ENCODE measurements around the gene NME9.

Gene NME9

DNA sequence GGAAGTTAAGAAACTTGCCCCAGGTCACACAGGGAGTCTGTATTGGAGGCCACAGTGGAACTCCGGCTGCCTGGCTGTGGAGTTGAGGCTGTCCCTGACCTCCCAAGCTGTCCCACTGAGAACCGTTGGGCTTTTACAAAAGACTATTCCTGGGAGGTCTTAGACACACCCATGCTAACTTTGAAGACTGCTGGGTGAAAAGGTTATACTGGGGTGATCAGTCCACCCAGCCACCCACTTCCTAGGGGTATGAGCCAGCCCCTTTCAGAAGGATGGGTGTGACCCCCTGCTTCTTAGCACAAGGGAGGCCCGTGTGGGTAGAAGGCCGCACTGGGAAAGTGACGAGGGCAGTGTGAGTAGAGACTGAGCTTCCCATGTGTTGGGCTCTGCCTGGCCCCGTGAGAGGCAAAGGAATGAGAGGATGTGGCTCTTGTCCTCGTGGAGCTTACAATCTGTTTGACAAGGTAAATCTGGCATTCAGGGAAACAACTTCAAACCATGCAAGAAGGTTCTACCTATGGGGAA is 37.7 kb upstream of the NME9 start (continued):
- TF ChIP-seq, protein P1, sequence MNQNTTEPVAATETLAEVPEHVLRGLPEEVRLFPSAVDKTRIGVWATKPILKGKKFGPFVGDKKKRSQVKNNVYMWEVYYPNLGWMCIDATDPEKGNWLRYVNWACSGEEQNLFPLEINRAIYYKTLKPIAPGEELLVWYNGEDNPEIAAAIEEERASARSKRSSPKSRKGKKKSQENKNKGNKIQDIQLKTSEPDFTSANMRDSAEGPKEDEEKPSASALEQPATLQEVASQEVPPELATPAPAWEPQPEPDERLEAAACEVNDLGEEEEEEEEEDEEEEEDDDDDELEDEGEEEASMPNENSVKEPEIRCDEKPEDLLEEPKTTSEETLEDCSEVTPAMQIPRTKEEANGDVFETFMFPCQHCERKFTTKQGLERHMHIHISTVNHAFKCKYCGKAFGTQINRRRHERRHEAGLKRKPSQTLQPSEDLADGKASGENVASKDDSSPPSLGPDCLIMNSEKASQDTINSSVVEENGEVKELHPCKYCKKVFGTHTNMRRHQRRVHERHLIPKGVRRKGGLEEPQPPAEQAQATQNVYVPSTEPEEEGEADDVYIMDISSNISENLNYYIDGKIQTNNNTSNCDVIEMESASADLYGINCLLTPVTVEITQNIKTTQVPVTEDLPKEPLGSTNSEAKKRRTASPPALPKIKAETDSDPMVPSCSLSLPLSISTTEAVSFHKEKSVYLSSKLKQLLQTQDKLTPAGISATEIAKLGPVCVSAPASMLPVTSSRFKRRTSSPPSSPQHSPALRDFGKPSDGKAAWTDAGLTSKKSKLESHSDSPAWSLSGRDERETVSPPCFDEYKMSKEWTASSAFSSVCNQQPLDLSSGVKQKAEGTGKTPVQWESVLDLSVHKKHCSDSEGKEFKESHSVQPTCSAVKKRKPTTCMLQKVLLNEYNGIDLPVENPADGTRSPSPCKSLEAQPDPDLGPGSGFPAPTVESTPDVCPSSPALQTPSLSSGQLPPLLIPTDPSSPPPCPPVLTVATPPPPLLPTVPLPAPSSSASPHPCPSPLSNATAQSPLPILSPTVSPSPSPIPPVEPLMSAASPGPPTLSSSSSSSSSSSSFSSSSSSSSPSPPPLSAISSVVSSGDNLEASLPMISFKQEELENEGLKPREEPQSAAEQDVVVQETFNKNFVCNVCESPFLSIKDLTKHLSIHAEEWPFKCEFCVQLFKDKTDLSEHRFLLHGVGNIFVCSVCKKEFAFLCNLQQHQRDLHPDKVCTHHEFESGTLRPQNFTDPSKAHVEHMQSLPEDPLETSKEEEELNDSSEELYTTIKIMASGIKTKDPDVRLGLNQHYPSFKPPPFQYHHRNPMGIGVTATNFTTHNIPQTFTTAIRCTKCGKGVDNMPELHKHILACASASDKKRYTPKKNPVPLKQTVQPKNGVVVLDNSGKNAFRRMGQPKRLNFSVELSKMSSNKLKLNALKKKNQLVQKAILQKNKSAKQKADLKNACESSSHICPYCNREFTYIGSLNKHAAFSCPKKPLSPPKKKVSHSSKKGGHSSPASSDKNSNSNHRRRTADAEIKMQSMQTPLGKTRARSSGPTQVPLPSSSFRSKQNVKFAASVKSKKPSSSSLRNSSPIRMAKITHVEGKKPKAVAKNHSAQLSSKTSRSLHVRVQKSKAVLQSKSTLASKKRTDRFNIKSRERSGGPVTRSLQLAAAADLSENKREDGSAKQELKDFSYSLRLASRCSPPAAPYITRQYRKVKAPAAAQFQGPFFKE (tag by site-specific recombination; IDR thresholded peaks at IDR 0.05; ENCODE audit: borderline replicate concordance), result no peak

DNA sequence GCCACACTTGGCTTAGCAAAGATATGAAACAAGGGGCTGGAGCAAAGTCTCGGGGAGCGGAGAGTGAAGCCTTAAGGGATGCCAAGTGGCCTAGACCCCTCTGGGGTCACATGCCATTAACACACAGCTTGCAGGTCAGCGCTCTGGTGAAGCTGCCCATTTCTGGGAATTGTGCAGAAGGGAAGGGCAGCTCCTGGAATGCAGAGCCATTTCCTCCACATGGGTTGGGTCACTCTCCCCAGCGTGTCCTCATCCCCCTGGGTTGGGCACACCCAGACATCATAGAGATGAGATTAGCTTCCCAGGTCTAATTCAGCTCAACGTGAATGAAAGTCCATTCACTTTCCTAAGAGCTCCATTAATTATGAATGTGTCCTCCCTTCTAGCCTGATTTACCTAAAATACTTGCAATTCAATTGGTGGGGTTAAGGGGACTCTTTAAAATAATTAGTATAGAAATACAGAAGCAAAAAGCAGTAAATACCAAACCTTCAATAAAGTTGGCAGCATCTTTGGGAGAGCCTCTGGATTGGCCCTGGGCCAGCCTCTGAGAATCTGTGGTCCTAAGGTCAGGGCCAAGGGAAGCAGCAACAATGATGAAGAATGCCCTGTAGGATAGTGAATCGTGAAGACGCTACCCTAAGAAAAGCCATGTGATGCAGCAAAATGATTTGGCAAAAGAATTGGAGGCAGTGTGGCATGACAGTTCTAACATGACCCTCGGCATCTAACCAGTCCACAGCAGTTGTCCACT is 36.5 kb upstream of the NME9 start:
- H3K9me3 ChIP-seq (ENCODE audit: control insufficient read depth, insufficient read depth, low read depth, low read length), result no peaks in the 10 kb centered on the region
- TF ChIP-seq GLI2 (tag by site-specific recombination; IDR thresholded peaks at IDR 0.05; ENCODE audit: borderline replicate concordance, low read depth) (no peak), ZFP69B (tag by site-specific recombination; IDR thresholded peaks at IDR 0.05) (no peak), ZNF791 (tag by site-specific recombination; IDR thresholded peaks at IDR 0.05) (no peak), ZNF610 (tag by site-specific recombination; IDR thresholded peaks at IDR 0.05; ENCODE audit: borderline replicate concordance) (no peak), ZNF394 (tag by site-specific recombination; IDR thresholded peaks at IDR 0.05; ENCODE audit: borderline replicate concordance) (no peak), GLIS2 (tag by site-specific recombination; IDR thresholded peaks at IDR 0.05) (no peak), KLF8 (tag by site-specific recombination; IDR thresholded peaks at IDR 0.05) (no peak), ZNF677 (tag by site-specific recombination; IDR thresholded peaks at IDR 0.05) (no peak), HOXA7 (CRISPR knock-in tag; IDR thresholded peaks at IDR 0.05; ENCODE audit: borderline replicate concordance) (no peak), ZNF169 (tag by site-specific recombination; IDR thresholded peaks at IDR 0.05) (no peak), ZBTB8A (tag by site-specific recombination; IDR thresholded peaks at IDR 0.05) (no peak), ZNF10 (tag by site-specific recombination; IDR thresholded peaks at IDR 0.05) (no peak)
- TF ChIP-seq, protein P2, sequence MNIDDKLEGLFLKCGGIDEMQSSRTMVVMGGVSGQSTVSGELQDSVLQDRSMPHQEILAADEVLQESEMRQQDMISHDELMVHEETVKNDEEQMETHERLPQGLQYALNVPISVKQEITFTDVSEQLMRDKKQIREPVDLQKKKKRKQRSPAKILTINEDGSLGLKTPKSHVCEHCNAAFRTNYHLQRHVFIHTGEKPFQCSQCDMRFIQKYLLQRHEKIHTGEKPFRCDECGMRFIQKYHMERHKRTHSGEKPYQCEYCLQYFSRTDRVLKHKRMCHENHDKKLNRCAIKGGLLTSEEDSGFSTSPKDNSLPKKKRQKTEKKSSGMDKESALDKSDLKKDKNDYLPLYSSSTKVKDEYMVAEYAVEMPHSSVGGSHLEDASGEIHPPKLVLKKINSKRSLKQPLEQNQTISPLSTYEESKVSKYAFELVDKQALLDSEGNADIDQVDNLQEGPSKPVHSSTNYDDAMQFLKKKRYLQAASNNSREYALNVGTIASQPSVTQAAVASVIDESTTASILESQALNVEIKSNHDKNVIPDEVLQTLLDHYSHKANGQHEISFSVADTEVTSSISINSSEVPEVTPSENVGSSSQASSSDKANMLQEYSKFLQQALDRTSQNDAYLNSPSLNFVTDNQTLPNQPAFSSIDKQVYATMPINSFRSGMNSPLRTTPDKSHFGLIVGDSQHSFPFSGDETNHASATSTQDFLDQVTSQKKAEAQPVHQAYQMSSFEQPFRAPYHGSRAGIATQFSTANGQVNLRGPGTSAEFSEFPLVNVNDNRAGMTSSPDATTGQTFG (tag by site-specific recombination; IDR thresholded peaks at IDR 0.05; ENCODE audit: borderline replicate concordance), result no peak
- TF ChIP-seq, protein P3, sequence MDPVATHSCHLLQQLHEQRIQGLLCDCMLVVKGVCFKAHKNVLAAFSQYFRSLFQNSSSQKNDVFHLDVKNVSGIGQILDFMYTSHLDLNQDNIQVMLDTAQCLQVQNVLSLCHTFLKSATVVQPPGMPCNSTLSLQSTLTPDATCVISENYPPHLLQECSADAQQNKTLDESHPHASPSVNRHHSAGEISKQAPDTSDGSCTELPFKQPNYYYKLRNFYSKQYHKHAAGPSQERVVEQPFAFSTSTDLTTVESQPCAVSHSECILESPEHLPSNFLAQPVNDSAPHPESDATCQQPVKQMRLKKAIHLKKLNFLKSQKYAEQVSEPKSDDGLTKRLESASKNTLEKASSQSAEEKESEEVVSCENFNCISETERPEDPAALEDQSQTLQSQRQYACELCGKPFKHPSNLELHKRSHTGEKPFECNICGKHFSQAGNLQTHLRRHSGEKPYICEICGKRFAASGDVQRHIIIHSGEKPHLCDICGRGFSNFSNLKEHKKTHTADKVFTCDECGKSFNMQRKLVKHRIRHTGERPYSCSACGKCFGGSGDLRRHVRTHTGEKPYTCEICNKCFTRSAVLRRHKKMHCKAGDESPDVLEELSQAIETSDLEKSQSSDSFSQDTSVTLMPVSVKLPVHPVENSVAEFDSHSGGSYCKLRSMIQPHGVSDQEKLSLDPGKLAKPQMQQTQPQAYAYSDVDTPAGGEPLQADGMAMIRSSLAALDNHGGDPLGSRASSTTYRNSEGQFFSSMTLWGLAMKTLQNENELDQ (tag by site-specific recombination; IDR thresholded peaks at IDR 0.05; ENCODE audit: low read depth), result no peak
- TF ChIP-seq, protein P4, sequence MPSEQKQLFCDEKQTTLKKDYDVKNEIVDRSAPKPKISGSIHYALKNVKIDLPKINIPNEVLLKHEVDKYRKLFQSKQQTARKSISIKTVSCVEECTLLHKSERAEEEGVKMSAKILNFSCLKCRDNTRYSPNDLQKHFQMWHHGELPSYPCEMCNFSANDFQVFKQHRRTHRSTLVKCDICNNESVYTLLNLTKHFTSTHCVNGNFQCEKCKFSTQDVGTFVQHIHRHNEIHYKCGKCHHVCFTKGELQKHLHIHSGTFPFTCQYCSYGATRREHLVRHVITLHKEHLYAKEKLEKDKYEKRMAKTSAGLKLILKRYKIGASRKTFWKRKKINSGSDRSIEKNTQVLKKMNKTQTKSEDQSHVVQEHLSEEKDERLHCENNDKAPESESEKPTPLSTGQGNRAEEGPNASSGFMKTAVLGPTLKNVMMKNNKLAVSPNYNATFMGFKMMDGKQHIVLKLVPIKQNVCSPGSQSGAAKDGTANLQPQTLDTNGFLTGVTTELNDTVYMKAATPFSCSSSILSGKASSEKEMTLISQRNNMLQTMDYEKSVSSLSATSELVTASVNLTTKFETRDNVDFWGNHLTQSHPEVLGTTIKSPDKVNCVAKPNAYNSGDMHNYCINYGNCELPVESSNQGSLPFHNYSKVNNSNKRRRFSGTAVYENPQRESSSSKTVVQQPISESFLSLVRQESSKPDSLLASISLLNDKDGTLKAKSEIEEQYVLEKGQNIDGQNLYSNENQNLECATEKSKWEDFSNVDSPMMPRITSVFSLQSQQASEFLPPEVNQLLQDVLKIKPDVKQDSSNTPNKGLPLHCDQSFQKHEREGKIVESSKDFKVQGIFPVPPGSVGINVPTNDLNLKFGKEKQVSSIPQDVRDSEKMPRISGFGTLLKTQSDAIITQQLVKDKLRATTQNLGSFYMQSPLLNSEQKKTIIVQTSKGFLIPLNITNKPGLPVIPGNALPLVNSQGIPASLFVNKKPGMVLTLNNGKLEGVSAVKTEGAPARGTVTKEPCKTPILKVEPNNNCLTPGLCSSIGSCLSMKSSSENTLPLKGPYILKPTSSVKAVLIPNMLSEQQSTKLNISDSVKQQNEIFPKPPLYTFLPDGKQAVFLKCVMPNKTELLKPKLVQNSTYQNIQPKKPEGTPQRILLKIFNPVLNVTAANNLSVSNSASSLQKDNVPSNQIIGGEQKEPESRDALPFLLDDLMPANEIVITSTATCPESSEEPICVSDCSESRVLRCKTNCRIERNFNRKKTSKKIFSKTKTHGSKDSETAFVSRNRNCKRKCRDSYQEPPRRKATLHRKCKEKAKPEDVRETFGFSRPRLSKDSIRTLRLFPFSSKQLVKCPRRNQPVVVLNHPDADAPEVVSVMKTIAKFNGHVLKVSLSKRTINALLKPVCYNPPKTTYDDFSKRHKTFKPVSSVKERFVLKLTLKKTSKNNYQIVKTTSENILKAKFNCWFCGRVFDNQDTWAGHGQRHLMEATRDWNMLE (tag by site-specific recombination; conservative IDR thresholded peaks at IDR 0.05; ENCODE audit: low read depth), result no peak
- no peaks in the 10 kb centered on the region for H3K4me1 ChIP-seq (ENCODE audit: control insufficient read depth, insufficient read depth, low read length)
- H3K27ac ChIP-seq (ENCODE audit: extremely low read depth, low read depth, low read length), result no peak overlapping the region
- ChIA-PET POLR2A (no interaction called here), CTCF (interaction anchor here (1.0 kb wide), 1 partner anchor 51 kb away, joined by 3 read pairs; no protein-coding TSS in a partner anchor)
- H3K4me3 ChIP-seq (ENCODE audit: low read depth, low read length), result no peak overlapping the region
- H3K36me3 ChIP-seq (ENCODE audit: control insufficient read depth in 2 of 2, insufficient read depth in 1 of 2, low read length in 2 of 2), result no peaks in the 10 kb centered on the region
